HG03378 (cell line): ENCODE data around the gene CKMT1B.
"Not testable (repeated sequence)": the region's sequence is repeated elsewhere in the genome, so short reads cannot be mapped to it uniquely, and the experiment has no call there.

Source experiments
- ATAC-seq: cut with Tn5 transposase; IDR thresholded peaks from one replicate; pipeline ENCODE4 v1.9.1; 2021; ENCODE audit warnings: mild to moderate bottlenecking, moderate library complexity; ENCODE audit not compliant: unreplicated experiment

Gene CKMT1B

GRCh38 chr15:43593328-43594190, at the start of gene CKMT1B:
TSS of gene CKMT1B (plus strand) at chr15:43594027. CDS start at chr15:43594219, 192 bp downstream.
- ATAC-seq, result not testable (repeated sequence)

- ATAC-seq, result no peak
These were observed 49.6 kb upstream of the CKMT1B start for GRCh38 chr15:43544266-43544665.

GRCh38 chr15:43545426-43545825, 48.4 kb upstream of the CKMT1B start:
- ATAC-seq, result no peak

- ATAC-seq, result no peak
These were observed 46.3 kb upstream of the CKMT1B start for GRCh38 chr15:43547539-43547938.

GRCh38 chr15:43550527-43551363, 43.1 kb upstream of the CKMT1B start:
- ATAC-seq, result no peak

GRCh38 chr15:43552256-43552655, 41.6 kb upstream of the CKMT1B start:
- no peak for ATAC-seq

- no peak for ATAC-seq
These were observed 40.8 kb upstream of the CKMT1B start for GRCh38 chr15:43552986-43553385.

- ATAC-seq, result not testable (repeated sequence)
These were observed 31.1 kb upstream of the CKMT1B start for GRCh38 chr15:43562753-43563152.

GRCh38 chr15:43563793-43564192, 30.0 kb upstream of the CKMT1B start:
- not testable (repeated sequence) for ATAC-seq

- ATAC-seq, result not testable (repeated sequence)
These were observed 27.2 kb upstream of the CKMT1B start for GRCh38 chr15:43566615-43567014.

GRCh38 chr15:43574607-43575006, 19.2 kb upstream of the CKMT1B start:
- not testable (repeated sequence) for ATAC-seq

- peak; percentile 92 for ATAC-seq
These were observed 3.9 kb upstream of the CKMT1B start, which contains the start of gene PPIP5K1 for GRCh38 chr15:43589778-43590466. TSS of gene PPIP5K1 (minus strand) at chr15:43590208. CDS start at chr15:43584504, 5,704 bp downstream.

GRCh38 chr15:43592841-43593240, 986 bp upstream of the CKMT1B start:
- ATAC-seq, result not testable (repeated sequence)

GRCh38 chr15:43599131-43599530, 5.3 kb downstream of the CKMT1B start:
- not testable (repeated sequence) for ATAC-seq

- ATAC-seq, result not testable (repeated sequence)
These were observed 6.4 kb downstream of the CKMT1B start for GRCh38 chr15:43600200-43600599.

- ATAC-seq, result not testable (repeated sequence)
These were observed 8.4 kb downstream of the CKMT1B start for GRCh38 chr15:43602233-43602632.

GRCh38 chr15:43617750-43618149, 23.9 kb downstream of the CKMT1B start:
- ATAC-seq, result not testable (repeated sequence)

GRCh38 chr15:43618700-43619099, 24.9 kb downstream of the CKMT1B start, which contains the start of gene STRC:
TSS of gene STRC (minus strand) at chr15:43618800. CDS start at chr15:43618722, 78 bp downstream.
- not testable (repeated sequence) for ATAC-seq

- not testable (repeated sequence) for ATAC-seq
These were observed 28.4 kb downstream of the CKMT1B start for GRCh38 chr15:43622068-43622799.

GRCh38 chr15:43625106-43625505, 31.3 kb downstream of the CKMT1B start:
- no peak for ATAC-seq
